Small intestine (tissue), 7 donors: ENCODE results near the gene SFXN5. TPM values are rescaled to one million over a fixed set of nuclear protein-coding genes. Genes with fewer than 3 reads are reported as not detected.
A peak's percentile ranks its signal among the peaks of the same experiment; 100 is the strongest.

Source experiments
- DNase-seq, 2 donors: peaks; one replicate each; pipeline versions ENCODE4 v3.0.0 to v3.0.0-alpha.2; 2013
- FAIRE-seq: peaks from 2 replicates; lab custom pipeline; 2012; peaks lifted over from hg19 to GRCh38; lab: Jason Lieb, UNC
- H3K27ac ChIP-seq, 3 donors: one replicate each; pipeline ENCODE4 v1.5.1; 2013; ENCODE audit warnings: low read length in 2 of 3, mild to moderate bottlenecking in 2 of 3, control low read depth in 1 of 3, inconsistent platforms in 1 of 3, low read depth in 1 of 3, moderate library complexity in 1 of 3
- H3K27me3 ChIP-seq, 3 donors: one replicate each; pipeline ENCODE4 v1.6.1; 2013; ENCODE audit warnings: low read length in 3 of 3, inconsistent platforms in 1 of 3; ENCODE audit not compliant: control insufficient read depth in 3 of 3, insufficient read depth in 3 of 3
- H3K36me3 ChIP-seq, 3 donors: one replicate each; pipeline ENCODE4 v1.6.1; 2013; ENCODE audit warnings: low read length in 3 of 3, inconsistent platforms in 1 of 3, low read depth in 1 of 3, mild to moderate bottlenecking in 1 of 3, moderate library complexity in 1 of 3; ENCODE audit not compliant: control insufficient read depth in 3 of 3, insufficient read depth in 2 of 3
- H3K4me1 ChIP-seq, 3 donors: one replicate each; pipeline ENCODE4 v1.6.1; 2013; ENCODE audit warnings: low read length in 2 of 3, inconsistent platforms in 1 of 3, low read depth in 1 of 3, mild to moderate bottlenecking in 1 of 3, moderate library complexity in 1 of 3; ENCODE audit not compliant: control insufficient read depth in 3 of 3, insufficient read depth in 2 of 3
- H3K4me3 ChIP-seq, 3 donors: one replicate each; pipeline ENCODE4 v1.5.1; 2013; ENCODE audit warnings: low read length in 3 of 3, control low read depth in 1 of 3, inconsistent platforms in 1 of 3, low read depth in 1 of 3, mild to moderate bottlenecking in 1 of 3, moderate library complexity in 1 of 3
- H3K9me3 ChIP-seq, 2 donors: one replicate each; pipeline ENCODE4 v1.6.1; 2013; ENCODE audit warnings: low read depth in 1 of 2, low read length in 1 of 2; ENCODE audit not compliant: control insufficient read depth in 2 of 2, insufficient read depth in 1 of 2
- WGBS, 3 donors: extraction: QIAGEN DNeasy Blood & Tissue Kit; methylation state at CpG; one replicate each; pipeline ENCODE4 v1.1.7; 2013; 5-methylcytosine and 5-hydroxymethylcytosine counted together
- polyA plus RNA-seq, 4 donors: library from polyadenylated mRNA; stranded (reverse) in 3 of 4; unstranded in 1 of 4; fragments of 200-250 nt in 3 of 4; fragments of 120-200 nt in 1 of 4; gene quantifications; one replicate each; pipeline versions ENCODE4 v1.2.1 to v1.2.3, GENCODE V29; 2013
- donor health status: healthy with polysubstance abuse.
- donor health status: control.
- donor health status: control.
- donor health status: Bipolar disorder and iron deficiency.
- donor health status: healthy.

The SFXN5 gene
- polyA plus RNA-seq, 4 donors, result 5.4 to 28.5 (median 9.8) TPM

- no peak for FAIRE-seq
- Histone ChIP-seq H3K9me3 (no peaks in the 10 kb centered on the region), H3K27ac (no peak overlapping the region), H3K4me1 (no peaks in the 10 kb centered on the region), H3K4me3 (no peak overlapping the region), H3K27me3 (no peaks in the 10 kb centered on the region), H3K36me3 (peaks cover 0 to 31% (median 0%) of the 10 kb centered on the region in 3 donors)
- WGBS, 3 donors, result 90 to 96% (median 94%) methylated on average over 8 of the region's 8 CpGs
- no peak for DNase-seq
Measured at GRCh38 chr2:72951303-72952095, 120.0 kb downstream of the SFXN5 start.

DNA sequence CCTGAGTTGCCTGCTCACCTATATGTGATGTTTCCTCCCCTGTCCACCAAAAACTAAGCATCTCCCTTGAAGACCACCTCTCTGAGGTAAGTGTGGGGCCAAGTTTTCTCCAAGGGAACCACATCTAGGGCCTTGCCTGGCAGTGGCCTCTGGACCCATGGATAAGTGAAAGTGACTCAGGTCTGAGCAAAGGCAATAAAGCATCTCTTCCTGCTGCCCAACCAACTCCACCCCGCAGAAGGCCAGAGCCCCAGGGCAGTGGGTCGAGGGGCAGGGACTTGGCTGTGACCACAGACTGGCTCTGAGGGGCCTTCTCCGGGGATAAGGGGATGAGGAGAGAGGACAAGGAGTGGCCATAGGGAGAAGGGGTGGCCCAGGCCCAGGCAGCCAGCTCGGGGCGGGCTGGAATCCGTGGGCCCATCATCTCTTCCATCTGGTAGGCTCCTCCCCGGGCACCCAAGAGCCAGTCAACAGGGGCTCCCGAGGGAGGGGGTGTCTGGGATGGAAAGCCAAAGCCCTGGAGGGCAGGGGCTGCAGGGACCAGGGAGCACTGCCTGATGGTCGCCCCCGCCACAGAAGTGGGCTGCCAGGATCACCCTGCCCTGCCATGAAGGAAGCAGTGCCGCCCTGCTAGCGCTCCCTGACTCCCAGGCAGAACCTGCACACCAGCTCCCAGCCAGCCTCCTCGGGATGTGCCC, 120.8 kb downstream of the SFXN5 start:
- no peak overlapping the region for H3K4me3 ChIP-seq
- peaks cover 0 to 24% (median 0%) of the 10 kb centered on the region in 3 donors for H3K36me3 ChIP-seq
- no peaks in the 10 kb centered on the region for H3K4me1 ChIP-seq
- 82 to 90% (median 87%) methylated on average over 12 to 13 of the region's 13 CpGs for WGBS, 3 donors
- no peaks in the 10 kb centered on the region for H3K9me3 ChIP-seq
- FAIRE-seq (no peak), DNase-seq (peak in 1 of 2 donors; percentile 69)
- no peaks in the 10 kb centered on the region for H3K27me3 ChIP-seq
- no peak overlapping the region for H3K27ac ChIP-seq

DNA sequence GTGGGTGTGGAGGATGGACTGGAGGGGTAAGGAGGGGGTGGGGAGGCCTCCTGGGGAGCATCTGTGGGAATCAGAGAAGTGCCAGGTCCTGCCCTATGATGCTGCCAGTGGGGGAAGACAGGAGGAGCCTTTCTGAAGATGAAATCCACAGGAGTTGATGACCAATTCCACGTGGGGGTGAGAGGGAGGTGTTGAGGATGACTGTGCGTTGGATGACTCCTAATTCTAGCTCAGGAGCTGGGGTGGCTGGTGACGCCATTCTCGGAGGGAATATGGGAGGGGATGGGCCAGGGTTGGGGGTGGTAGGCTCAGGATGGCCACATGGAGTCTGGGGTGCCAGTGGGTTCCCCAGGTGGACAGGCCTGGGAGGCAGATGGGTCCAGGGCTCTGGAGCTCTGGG, 121.9 kb downstream of the SFXN5 start:
- Histone ChIP-seq H3K36me3 (peaks cover 0 to 27% (median 0%) of the 10 kb centered on the region in 3 donors), H3K4me3 (no peak overlapping the region), H3K27me3 (no peaks in the 10 kb centered on the region), H3K4me1 (no peaks in the 10 kb centered on the region), H3K27ac (no peak overlapping the region), H3K9me3 (no peaks in the 10 kb centered on the region)
- WGBS, 3 donors, result 86 to 89% (median 88%) methylated on average over 4 of the region's 4 CpGs
- DNase-seq (no peak), FAIRE-seq (no peak)

- DNase-seq, result peak; percentile 44 to 81
- Histone ChIP-seq H3K36me3 (peaks cover 0 to 31% (median 0%) of the 10 kb centered on the region in 3 donors), H3K27ac (no peak overlapping the region), H3K9me3 (no peaks in the 10 kb centered on the region), H3K4me3 (no peak overlapping the region), H3K4me1 (no peaks in the 10 kb centered on the region), H3K27me3 (no peaks in the 10 kb centered on the region)
- FAIRE-seq, result no peak
- 81 to 85% (median 82%) methylated on average over 2 of the region's 2 CpGs for WGBS, 3 donors
Measured at GRCh38 chr2:72949045-72949444, 122.5 kb downstream of the SFXN5 start.

DNA sequence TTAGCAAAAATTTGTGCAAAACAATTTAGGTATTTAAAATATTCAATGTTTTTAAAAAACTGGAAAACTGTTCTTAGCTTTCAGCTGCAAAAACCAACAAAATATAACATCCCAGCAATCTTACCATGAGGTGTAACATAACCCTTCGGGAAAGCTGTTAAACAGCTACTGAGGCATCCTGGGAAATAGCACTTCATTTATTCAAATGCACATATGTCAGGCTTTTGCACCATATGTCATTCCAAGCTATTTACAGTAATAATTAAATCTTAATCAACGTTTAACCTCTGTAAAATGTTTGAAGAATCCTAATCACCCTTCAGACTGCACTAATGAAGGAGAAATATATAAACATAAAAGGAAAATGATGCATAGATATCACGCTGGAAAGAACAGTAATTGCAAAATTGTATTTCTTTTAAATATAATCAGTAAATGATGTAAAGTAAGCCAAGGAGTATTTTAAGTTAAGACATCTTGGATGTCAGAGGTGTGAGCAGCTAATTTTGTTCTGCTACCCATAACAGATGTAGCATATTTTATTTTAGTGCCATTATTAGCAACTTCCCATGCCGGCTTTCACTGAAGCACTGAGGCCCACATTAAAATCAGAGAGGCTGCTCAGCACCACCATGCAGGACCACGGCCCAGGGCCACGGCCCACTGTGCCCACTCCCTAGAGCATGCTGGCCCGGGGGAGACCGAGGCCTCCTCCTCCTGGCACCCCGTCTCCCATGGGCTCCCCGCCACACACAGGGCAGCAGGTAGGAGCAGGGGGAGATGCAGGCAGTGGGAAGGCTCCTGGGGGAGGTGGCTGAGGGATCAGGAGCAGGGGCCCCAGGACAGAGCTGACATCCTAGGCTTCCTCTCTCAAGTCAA, 123.3 kb downstream of the SFXN5 start:
- Histone ChIP-seq H3K36me3 (peaks cover 0 to 33% (median 0%) of the 10 kb centered on the region in 3 donors), H3K27me3 (no peaks in the 10 kb centered on the region), H3K4me1 (no peaks in the 10 kb centered on the region), H3K4me3 (no peak overlapping the region), H3K9me3 (no peaks in the 10 kb centered on the region), H3K27ac (no peak overlapping the region)
- 92 to 93% (median 93%) methylated on average over 10 of the region's 10 CpGs for WGBS, 3 donors
- DNase-seq, result no peak
- no peak for FAIRE-seq

DNA sequence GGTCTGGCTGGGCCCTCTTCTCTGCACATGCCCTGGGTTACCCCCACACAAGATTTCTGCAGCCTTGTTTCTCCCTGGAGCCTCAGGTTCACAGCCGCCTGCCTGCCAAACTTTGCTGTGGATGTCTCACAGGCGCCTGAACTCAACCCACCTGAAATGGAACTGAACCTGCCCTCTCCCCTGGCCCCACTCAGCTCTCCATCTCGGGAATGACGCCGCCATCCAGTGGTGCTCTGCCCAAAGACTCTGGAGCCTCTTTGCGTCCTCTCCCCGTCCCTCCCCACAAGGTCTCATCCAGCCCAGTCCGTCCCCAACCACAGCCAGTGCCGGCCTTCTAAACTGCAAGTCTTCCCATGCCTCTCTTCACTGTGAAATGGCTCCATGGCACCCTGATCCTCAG, 125.0 kb downstream of the SFXN5 start:
- FAIRE-seq, result no peak
- Histone ChIP-seq H3K9me3 (no peaks in the 10 kb centered on the region), H3K4me3 (no peak overlapping the region), H3K36me3 (peaks cover 0 to 31% (median 0%) of the 10 kb centered on the region in 3 donors), H3K27me3 (no peaks in the 10 kb centered on the region), H3K27ac (no peak overlapping the region), H3K4me1 (no peaks in the 10 kb centered on the region)
- WGBS, 3 donors, result 88 to 96% (median 96%) methylated on average over 9 of the region's 9 CpGs
- DNase-seq, result no peak

- Histone ChIP-seq H3K9me3 (no peaks in the 10 kb centered on the region), H3K36me3 (peaks cover 0 to 36% (median 0%) of the 10 kb centered on the region in 3 donors), H3K4me1 (no peaks in the 10 kb centered on the region), H3K27ac (no peak overlapping the region), H3K4me3 (no peak overlapping the region), H3K27me3 (no peaks in the 10 kb centered on the region)
- FAIRE-seq (no peak), DNase-seq (no peak)
- WGBS, 3 donors, result 85 to 93% (median 92%) methylated on average over 9 of the region's 9 CpGs
Measured at GRCh38 chr2:72945450-72946019, 126.0 kb downstream of the SFXN5 start.
